ENCODE results near the gene WDR55.

- TF ChIP-seq TCF12 (IDR thresholded peaks at IDR 0.05; ENCODE audit: low read depth) (no peak), MAX (IDR thresholded peaks at IDR 0.05) (no peak), EP300 (IDR thresholded peaks at IDR 0.05; ENCODE audit: borderline replicate concordance) (no peak), TAF1 (IDR thresholded peaks at IDR 0.05; ENCODE audit: low read depth) (no peak), NFIC (IDR thresholded peaks at IDR 0.05) (no peak), CREB1 (IDR thresholded peaks at IDR 0.05; ENCODE audit: low read depth) (no peak), EGR1 (IDR thresholded peaks at IDR 0.05) (no peak)
Measured at GRCh38 chr5:140631831-140632365, 32.8 kb upstream of the WDR55 start.
